Neural cell (in vitro differentiated cells): ENCODE measurements around the gene PTPRD. TPM values are rescaled to one million over a fixed set of nuclear protein-coding genes. Genes with fewer than 3 reads are reported as not detected.

ENCODE experiments used
- H2AFZ ChIP-seq: fragments of 200-600, 300-800 bp; sonication (generic), shearing (Covaris generic); 2 replicates; pipeline ENCODE4 v1.6.0; 2014; ENCODE audit warnings: low read depth, mild to moderate bottlenecking, antibody characterized with exemption, low read length, moderate library complexity
- H3F3A ChIP-seq: fragments of 200-600 bp; shearing (Covaris generic); 2 replicates; pipeline ENCODE4 v1.6.1; 2016; ENCODE audit warnings: mild to moderate bottlenecking, moderate library complexity, mixed read lengths, antibody characterized with exemption, low read length; ENCODE audit not compliant: insufficient read depth, poor library complexity, severe bottlenecking
- H3K27ac ChIP-seq: fragments of 200-600, 300-800 bp; sonication (generic), shearing (Covaris generic); 2 replicates; pipeline ENCODE4 v1.5.1; 2014; ENCODE audit warnings: mild to moderate bottlenecking, low read length, moderate library complexity
- H3K27me3 ChIP-seq: fragments of 300-800, 200-600 bp; sonication (generic), shearing (Covaris generic); 2 replicates; pipeline ENCODE4 v1.6.0; 2014; ENCODE audit warnings: mild to moderate bottlenecking, low read depth, low read length, moderate library complexity; ENCODE audit not compliant: insufficient read depth
- H3K36me3 ChIP-seq: fragments of 300-800, 200-600 bp; sonication (generic), shearing (Covaris generic); 2 replicates; pipeline ENCODE4 v1.5.1; 2014; ENCODE audit warnings: mild to moderate bottlenecking, antibody characterized with exemption, low read length, moderate library complexity; ENCODE audit not compliant: insufficient read depth
- H3K4me2 ChIP-seq: fragments of 300-800, 200-600 bp; sonication (generic), shearing (Covaris generic); 2 replicates; pipeline ENCODE4 v1.6.0; 2014; ENCODE audit warnings: mild to moderate bottlenecking, low read length
- H3K4me3 ChIP-seq: fragments of 300-800, 200-600 bp; sonication (generic), shearing (Covaris generic); 2 replicates; pipeline ENCODE4 v1.5.1; 2014; ENCODE audit warnings: mild to moderate bottlenecking, low read length, moderate library complexity
- H3K79me2 ChIP-seq: fragments of 200-600 bp; shearing (Covaris generic); replicated peaks from 2 replicates; pipeline ENCODE4 v1.6.0; 2014; ENCODE audit warnings: mild to moderate bottlenecking, low read length, moderate library complexity; ENCODE audit not compliant: insufficient read depth
- H3K9ac ChIP-seq: fragments of 300-800, 200-600 bp; sonication (generic), shearing (Covaris generic); 2 replicates; pipeline ENCODE4 v1.6.1; 2016; ENCODE audit warnings: mild to moderate bottlenecking, low read length, mixed read lengths
- H3K9me2 ChIP-seq: fragments of 200-600 bp; shearing (Covaris generic); 2 replicates; pipeline ENCODE4 v1.6.1; 2016; ENCODE audit warnings: mild to moderate bottlenecking, low read length, mixed read lengths; ENCODE audit not compliant: insufficient read depth
- H3K9me3 ChIP-seq: fragments of 200-600, 300-800 bp; sonication (generic), shearing (Covaris generic); 2 replicates; pipeline ENCODE4 v1.6.1; 2016; ENCODE audit warnings: mild to moderate bottlenecking, mixed run types, low read length, moderate library complexity, mixed read lengths
- H4K20me1 ChIP-seq: fragments of 200-600 bp; shearing (Covaris generic); 2 replicates; pipeline ENCODE4 v1.6.1; 2016; ENCODE audit warnings: mild to moderate bottlenecking, mixed run types; ENCODE audit not compliant: insufficient read depth
- EP300 ChIP-seq: fragments of 450-650 bp; conservative IDR thresholded peaks from 2 replicates; pipeline ENCODE4 v1.6.1; 2014; ENCODE audit warnings: antibody characterized with exemption, mild to moderate bottlenecking, moderate library complexity; ENCODE audit not compliant: poor library complexity, severe bottlenecking
- EZH2 ChIP-seq: fragments of 200-600, 300-800 bp; shearing (Covaris generic), sonication (generic); IDR thresholded peaks from 2 replicates; pipeline ENCODE4 v1.6.1; 2014; ENCODE audit warnings: antibody characterized with exemption, low read length, borderline replicate concordance, mild to moderate bottlenecking; ENCODE audit not compliant: insufficient read depth, poor library complexity, severe bottlenecking
- MXI1 ChIP-seq: fragments of 450-650 bp; conservative IDR thresholded peaks from 2 replicates; pipeline ENCODE4 v1.6.1; 2014; ENCODE audit warnings: antibody characterized with exemption, mild to moderate bottlenecking; ENCODE audit not compliant: poor library complexity, severe bottlenecking
- POLR2AphosphoS5 ChIP-seq: IDR thresholded peaks from 2 replicates; pipeline ENCODE4 v1.6.1; 2012
- REST ChIP-seq: IDR thresholded peaks from 2 replicates; pipeline ENCODE4 v1.6.1; 2012; ENCODE audit warnings: borderline replicate concordance
- SMC3 ChIP-seq: fragments of 450-650 bp; conservative IDR thresholded peaks from 2 replicates; pipeline ENCODE4 v1.6.1; 2014; ENCODE audit warnings: antibody characterized with exemption, mild to moderate bottlenecking, moderate library complexity; ENCODE audit not compliant: poor library complexity
- TAF1 ChIP-seq: IDR thresholded peaks from 2 replicates; pipeline ENCODE4 v1.6.1; 2012; ENCODE audit warnings: low read depth
- polyA plus RNA-seq: library from polyadenylated mRNA; depleted of rRNA; stranded (reverse); fragments of >200 nt; gene quantifications from 2 replicates; pipeline ENCODE4 v1.2.3, GENCODE V29; 2014
- TF ChIP-seq, protein P1 (sequence below): fragments of 450-650 bp; IDR thresholded peaks from 2 replicates; pipeline ENCODE4 v1.5.1; 2014; ENCODE audit warnings: antibody characterized with exemption, mild to moderate bottlenecking, moderate library complexity; ENCODE audit not compliant: poor library complexity, severe bottlenecking

Gene PTPRD
- polyA plus RNA-seq, 1 donor from 2014 or later = 143 TPM

DNA sequence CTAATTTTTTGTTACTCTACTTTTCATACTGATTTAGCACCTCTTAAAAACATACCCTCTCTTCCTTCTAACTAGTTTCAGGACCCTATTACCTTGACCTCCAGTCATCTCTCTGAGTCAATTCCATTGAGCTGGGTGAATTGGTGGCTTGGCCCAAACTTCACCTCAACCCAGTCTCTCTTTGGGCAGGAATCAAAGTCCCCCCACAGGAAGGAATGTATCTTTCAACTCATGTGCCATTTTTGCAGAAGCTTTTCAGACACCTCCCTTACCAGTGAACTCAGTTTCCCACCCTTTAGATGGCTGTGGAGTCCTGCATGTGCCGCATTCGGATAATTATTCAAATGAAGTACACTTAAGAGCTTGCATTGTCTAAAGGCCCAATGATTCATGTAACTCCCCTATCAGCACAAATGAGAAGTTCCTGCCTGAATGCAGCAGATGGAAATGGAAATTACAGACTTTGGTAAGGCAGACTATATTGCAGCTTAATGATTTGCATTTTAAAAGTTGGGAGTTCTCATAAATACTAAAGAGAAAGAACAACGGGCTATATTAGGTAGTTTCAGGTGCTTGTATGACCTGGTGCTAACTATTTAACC lies 693.5 kb downstream of the PTPRD start:
- Histone ChIP-seq H4K20me1 (no peaks in the 10 kb centered on the region), H3K27me3 (no peaks in the 10 kb centered on the region), H3K4me2 (no peak overlapping the region), H3K27ac (no peak overlapping the region), H3K9me3 (peaks cover 4% of the 10 kb centered on the region), H3F3A (no peaks in the 10 kb centered on the region), H3K79me2 (no peaks in the 10 kb centered on the region), H3K4me3 (no peak overlapping the region), H2AFZ (no peak overlapping the region), H3K9ac (no peak overlapping the region), H3K9me2 (no peaks in the 10 kb centered on the region), H3K36me3 (no peaks in the 10 kb centered on the region)
- TF ChIP-seq, protein P1, sequence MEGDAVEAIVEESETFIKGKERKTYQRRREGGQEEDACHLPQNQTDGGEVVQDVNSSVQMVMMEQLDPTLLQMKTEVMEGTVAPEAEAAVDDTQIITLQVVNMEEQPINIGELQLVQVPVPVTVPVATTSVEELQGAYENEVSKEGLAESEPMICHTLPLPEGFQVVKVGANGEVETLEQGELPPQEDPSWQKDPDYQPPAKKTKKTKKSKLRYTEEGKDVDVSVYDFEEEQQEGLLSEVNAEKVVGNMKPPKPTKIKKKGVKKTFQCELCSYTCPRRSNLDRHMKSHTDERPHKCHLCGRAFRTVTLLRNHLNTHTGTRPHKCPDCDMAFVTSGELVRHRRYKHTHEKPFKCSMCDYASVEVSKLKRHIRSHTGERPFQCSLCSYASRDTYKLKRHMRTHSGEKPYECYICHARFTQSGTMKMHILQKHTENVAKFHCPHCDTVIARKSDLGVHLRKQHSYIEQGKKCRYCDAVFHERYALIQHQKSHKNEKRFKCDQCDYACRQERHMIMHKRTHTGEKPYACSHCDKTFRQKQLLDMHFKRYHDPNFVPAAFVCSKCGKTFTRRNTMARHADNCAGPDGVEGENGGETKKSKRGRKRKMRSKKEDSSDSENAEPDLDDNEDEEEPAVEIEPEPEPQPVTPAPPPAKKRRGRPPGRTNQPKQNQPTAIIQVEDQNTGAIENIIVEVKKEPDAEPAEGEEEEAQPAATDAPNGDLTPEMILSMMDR = no peak

- Histone ChIP-seq H3K9ac (no peak overlapping the region), H3K9me3 (peaks cover 4% of the 10 kb centered on the region), H4K20me1 (no peaks in the 10 kb centered on the region), H3F3A (no peaks in the 10 kb centered on the region), H3K27ac (no peak overlapping the region), H3K4me3 (no peak overlapping the region), H3K36me3 (no peaks in the 10 kb centered on the region), H2AFZ (no peak overlapping the region), H3K79me2 (no peaks in the 10 kb centered on the region), H3K9me2 (no peaks in the 10 kb centered on the region), H3K27me3 (no peaks in the 10 kb centered on the region), H3K4me2 (no peak overlapping the region)
- no peak for TF ChIP-seq SMC3
- TF ChIP-seq, protein P1 = no peak
- TF ChIP-seq EZH2 = no peak
- no peak for TF ChIP-seq REST
- TF ChIP-seq TAF1 = no peak
- TF ChIP-seq POLR2AphosphoS5 = no peak
- TF ChIP-seq EP300 = no peak
- no peak for TF ChIP-seq MXI1
Observed at GRCh38 chr9:9917400-9917799, 695.4 kb downstream of the PTPRD start.
